C4-2B (cell line): ENCODE measurements around the gene RET.

ENCODE experiments used
- ZFX ChIP-seq: fragments of 450-650 bp; IDR thresholded peaks from 2 replicates; pipeline ENCODE4 v1.6.1; 2017
- TF ChIP-seq, protein P1 (sequence below): fragments of 450-650 bp; conservative IDR thresholded peaks from 2 replicates; pipeline ENCODE4 v1.5.1; 2017; ENCODE audit warnings: mild to moderate bottlenecking

DNA sequence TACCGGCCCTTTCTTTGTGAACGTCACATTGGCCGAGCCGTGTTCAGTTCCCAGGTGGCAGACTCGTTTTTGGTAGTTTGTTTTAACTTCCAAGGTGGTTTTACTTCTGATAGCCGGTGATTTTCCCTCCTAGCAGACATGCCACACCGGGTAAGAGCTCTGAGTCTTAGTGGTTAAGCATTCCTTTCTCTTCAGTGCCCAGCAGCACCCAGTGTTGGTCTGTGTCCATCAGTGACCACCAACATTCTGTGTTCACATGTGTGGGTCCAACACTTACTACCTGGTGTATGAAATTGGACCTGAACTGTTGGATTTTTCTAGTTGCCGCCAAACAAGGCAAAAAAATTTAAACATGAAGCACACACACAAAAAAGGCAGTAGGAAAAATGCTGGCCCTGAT is 51.5 kb downstream of the RET start:
- TF ChIP-seq, protein P1, sequence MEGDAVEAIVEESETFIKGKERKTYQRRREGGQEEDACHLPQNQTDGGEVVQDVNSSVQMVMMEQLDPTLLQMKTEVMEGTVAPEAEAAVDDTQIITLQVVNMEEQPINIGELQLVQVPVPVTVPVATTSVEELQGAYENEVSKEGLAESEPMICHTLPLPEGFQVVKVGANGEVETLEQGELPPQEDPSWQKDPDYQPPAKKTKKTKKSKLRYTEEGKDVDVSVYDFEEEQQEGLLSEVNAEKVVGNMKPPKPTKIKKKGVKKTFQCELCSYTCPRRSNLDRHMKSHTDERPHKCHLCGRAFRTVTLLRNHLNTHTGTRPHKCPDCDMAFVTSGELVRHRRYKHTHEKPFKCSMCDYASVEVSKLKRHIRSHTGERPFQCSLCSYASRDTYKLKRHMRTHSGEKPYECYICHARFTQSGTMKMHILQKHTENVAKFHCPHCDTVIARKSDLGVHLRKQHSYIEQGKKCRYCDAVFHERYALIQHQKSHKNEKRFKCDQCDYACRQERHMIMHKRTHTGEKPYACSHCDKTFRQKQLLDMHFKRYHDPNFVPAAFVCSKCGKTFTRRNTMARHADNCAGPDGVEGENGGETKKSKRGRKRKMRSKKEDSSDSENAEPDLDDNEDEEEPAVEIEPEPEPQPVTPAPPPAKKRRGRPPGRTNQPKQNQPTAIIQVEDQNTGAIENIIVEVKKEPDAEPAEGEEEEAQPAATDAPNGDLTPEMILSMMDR = no peak
- no peak for TF ChIP-seq ZFX
